SW 1271 (cell line): Measurements from ENCODE around the gene WDFY4.
A peak's percentile ranks its signal among the peaks of the same experiment; 100 is the strongest.

Source experiments
- DNase-seq, 2 experiments: peaks; one replicate each; lab custom pipeline; 2025; lab: John Stamatoyannopoulos, UW

The WDFY4 gene

DNA sequence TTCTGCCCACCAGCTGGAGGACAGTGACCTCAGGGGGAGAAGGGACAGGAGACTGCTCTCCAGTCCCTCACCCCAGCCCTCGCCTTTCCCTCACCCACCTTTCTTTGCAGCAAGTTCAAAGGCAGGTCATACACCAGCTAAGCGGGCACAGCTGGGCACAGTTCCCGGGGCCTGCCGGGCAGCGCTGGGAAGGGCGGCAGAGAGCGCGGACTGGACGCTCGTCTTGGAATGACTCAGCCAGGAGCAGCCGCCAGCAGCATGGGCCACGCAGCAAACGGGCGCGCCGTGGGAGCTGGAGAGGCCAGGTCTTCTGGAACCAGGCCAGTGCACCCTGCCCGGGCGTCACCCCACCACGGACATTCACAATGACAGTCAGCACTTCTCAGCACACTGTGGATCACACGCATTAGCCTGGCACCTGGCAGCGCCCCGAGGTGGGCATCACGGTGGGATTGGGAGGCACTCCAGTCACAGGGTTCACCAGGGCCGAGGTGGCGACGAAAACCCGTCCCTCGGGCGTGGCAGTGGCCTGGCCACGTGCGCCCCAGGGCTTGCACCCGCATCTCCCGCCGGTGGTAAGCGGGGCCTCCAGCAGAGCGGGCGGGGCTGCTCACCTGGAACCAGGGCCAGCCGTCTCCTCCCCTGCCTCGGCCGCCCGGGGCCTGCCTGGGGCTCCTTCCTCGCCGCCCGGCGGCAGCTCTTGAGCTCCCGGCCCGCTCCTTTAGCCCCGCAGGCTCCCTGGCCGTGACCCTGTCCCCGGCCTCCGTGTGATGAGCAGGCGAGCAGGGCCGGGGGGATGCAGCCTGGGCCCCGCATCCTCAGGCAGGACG is 29.0 kb upstream of the WDFY4 start:
- DNase-seq: peak; percentile 16 to 40

DNA sequence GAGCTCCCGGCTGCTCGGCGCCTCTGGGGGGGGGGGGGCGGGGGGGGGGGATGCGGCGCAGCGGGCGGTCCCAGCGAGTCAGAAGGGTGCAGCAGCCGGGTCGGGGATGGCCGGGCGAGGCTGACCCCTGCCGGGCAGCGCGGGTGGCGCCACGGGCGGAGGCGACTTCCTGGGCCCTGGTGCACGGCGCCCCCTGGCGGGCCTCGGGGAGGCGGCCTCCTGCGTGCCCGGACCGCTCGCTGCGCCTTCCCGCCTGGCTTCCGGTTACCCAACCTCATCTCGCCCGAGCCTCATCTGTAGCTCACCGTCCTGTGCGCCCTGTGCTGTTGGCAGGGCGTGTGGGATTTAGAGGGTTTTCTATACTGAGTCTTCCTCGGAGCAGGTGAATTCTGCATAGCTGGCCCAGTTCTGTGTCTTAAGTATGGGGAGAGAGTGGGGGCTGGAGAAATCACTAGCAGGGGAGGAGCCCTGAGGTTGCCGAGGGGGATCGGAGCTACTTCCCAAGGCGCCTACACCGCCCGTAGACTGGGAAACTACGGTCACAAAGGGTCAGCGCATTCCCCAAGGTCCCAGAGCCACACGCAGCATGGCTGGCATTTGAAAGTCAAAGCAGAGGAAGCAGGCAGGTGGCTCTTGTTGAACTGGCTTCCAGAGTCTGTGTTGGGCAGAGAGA is 28.3 kb upstream of the WDFY4 start:
- DNase-seq: peak; percentile 22 to 73

DNA sequence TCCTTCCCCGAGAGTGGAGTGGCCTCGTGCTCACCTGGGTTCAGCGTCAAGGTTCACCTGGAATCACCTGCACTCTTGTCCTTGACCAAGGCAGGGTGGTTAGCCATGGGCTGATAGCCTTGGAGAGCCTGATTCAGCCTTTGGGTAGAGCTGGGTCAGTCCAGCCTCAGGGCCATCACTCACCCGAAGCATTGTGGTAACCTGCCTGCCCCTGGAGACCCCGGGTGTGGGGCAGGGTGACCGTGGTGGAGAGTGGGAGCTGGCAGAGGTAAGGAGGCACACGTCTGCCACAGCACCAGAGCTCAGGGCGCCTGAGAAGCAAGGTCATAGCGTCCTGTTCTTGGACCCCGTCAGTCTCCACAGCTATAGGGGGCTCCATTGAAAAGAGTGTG is 27.8 kb upstream of the WDFY4 start:
- DNase-seq: no peak

DNA sequence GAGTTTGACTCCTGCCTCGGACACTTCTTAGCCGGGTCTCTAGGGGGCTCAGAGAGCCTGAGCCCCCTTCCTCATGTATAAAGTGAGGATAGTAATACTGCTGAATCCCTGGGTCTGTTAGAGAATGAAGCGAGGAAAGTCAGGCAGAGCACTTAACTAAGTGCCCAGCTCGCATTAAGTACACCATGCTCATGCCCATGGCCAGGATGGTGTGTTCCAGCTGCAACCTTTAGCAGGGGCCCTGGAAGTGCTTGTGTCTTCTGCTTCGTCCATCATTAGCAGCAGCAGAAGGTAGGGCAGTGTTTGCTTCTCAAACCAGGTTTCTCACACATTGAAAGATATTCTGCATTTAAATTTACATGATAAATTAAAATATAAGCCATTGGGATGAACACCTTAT is 27.3 kb upstream of the WDFY4 start:
- no peak for DNase-seq

DNA sequence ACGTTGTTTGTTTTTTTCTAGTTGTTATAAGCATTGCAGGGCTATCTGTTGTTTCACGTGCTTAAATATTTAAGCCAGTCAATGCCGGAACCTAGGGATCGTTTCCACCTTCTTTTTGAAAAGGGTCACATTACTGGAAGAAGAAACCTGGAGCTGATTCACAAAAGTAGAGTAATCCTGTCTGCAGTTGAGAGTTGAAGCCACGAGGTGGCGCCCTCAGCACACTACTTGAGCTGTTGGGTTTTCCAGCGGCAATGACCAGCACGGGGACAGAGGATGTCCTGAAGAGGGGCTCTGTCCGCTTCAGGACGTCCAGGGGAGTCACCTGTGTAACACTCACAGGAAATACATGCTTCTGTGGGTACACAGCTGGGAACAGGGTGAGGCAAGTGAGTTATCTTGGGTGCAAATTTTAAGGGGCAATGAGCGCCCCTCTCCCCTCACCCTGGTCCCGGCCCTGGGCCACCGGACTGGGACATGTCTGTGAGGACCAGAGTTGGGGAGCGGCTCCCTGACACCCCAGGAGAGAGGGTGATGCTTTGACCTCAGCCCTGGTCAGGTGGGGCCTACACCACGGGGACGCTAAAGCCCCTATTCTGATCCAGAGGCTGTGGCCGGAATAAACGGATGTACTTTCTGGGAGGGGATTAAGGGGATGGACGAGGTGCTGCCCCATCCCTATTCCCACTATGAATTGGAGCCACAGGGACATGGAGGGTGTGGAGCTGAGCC is 26.3 kb upstream of the WDFY4 start:
- DNase-seq: peak in 1 of 2 experiments; percentile 49

DNA sequence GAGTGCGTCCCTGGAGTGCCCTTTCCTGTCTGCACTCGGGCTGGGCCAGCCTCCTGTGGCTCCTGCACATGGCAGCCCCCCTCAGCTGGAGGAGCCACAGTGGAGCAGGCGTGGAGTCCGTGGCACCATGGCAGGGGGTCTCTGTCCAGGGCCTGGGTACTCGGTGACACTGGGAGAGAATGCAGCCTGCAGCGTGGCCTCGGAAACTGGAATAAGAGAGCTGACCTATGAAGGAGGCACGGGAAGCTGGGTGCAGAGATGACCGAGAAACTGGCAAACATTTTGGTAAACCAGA is 25.8 kb upstream of the WDFY4 start:
- no peak for DNase-seq

DNA sequence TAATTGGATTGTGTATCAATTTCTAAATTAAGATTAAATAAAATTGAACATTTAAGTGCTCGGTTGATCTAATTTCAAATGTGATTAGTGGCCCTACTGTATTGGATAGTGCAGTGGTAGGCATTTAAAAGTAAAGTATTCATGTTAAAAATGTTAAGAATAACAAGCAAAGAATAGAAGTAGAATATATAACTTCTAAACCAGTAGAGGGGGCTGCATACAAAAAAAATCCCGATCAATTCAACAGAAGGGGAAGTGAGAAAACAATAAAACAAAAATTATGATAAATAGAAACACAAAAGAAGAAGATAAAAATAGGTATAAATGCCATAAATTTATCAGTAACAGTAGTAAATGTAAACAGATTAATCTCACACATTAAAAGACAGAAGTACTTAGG is 24.9 kb upstream of the WDFY4 start:
- peak in 1 of 2 experiments; percentile 25 for DNase-seq

DNA sequence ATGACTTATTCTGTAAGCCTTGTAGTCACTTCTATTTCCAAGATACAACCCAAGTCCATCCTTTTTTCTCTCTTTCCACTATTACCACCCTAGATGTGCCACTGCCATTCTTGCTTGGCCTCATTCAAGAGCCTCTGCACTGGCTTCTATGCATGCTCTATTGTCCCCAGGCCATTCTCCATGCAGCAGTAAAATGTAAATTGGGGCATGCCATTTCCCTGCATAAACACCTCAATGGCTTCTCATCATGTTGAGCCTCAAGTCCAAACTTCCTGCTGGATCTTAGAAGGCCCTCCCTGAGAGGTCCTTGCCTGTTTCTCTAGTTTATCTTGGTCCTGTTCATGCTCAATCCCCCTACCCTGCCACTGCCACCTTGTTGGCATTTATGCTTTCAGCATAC is 23.2 kb upstream of the WDFY4 start:
- DNase-seq: no peak

DNA sequence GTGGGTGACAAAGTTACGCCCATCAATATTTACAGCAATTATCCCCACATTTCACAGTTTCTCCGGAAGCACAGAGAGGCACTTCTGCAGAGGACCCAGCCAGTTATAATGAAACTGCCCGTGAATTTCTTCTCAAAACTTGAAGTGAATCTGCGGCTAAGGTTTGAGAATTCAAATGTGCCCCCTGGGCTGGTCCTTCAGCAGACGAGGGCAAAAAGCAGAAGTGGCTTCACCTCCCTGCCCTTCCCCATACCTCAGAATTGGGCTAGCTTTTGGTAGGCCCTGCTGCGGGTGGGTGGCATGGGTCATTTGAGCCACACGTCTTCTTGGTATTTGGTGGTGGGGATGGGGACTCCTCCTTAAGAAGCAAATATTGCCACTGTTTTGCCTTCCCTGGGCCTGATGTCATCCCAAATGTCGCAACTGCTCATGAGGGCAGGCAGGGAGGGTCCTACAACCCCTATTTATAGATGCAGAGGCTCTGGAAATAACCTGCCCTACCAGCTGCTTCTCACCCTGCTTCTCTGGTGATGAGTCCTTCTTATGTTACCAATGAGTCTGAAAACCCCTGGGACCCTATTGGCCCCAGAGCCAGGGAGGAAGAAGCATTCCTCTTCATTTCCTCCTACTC is 16.6 kb upstream of the WDFY4 start:
- no peak for DNase-seq

DNA sequence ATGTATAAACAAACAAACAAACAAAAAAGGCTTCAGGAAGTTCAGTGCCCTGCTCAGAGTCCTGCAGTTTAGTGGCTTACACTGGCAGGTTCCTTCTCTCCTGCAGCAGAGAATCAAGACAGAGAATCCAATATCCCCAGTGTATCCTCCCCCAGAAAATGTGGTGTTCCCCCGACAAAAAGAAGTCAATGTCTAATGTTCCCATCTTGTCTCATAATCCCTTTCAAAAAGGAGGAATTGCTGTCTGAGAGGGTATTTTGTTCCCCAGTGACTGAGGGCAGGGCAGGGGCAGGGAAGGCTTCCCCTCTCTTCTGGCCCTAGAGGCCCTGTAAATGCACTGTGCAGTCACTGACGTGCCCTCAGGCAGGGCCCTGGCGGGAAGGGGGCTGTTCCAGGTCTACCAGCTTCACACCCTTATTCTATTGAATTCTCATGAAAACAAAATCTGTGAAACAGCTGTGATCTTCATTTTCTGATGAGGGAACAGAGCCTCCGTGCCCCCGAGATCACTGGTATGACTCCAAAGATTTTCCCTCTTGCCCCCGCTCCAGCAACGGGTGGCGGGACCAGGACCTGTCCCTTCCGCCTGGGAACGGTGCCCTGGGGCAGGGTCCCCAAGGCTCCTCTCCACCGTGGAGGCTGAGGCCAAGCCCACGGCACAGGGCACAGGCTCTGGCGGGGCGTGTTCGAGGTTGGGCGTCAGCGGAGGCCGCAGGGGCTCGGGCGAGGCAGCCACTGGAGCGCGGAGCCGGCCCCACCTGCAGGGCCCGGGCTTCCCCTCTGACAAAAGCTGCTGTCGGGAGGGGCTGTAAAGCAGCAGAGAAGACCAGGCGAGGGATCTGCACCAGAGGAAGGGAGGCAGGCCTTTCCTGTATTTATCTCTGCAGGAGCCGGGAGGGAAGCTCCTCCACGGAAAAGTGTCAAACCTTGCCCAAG is 13.4 kb upstream of the WDFY4 start:
- DNase-seq: no peak

DNA sequence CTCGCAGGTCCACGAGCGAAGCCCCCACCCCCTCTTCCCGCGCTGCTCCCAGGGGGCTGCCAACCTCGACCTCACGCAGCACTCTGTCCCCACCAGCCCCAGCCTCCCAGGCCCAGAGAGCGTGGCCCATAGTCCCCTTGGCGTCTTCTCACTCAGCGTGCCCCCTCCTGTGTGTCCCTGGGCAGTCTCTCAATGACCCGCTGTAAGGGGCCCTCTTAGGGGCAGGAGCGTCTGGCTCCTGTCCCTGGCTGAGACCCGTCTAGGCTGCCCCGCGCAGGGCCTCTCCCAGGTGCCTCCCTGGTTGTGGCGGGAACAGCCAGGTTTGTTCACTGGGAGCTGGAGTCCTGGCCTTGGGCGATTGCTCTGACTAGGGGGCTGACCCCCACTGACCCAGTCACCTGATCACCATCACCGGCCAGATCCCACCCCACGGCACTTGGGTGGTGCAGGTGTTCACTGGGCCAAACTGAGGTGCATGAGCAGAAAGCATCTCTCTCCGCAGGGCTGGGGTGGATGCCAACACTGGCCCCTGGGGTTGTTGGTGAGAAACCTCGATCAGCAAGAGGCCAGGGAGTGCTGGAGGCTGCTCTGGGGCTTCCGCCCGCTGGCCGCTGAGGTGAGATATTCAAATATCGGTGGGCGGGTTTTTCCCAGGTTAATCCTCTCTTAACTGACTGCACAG is 12.6 kb upstream of the WDFY4 start:
- no peak for DNase-seq

DNA sequence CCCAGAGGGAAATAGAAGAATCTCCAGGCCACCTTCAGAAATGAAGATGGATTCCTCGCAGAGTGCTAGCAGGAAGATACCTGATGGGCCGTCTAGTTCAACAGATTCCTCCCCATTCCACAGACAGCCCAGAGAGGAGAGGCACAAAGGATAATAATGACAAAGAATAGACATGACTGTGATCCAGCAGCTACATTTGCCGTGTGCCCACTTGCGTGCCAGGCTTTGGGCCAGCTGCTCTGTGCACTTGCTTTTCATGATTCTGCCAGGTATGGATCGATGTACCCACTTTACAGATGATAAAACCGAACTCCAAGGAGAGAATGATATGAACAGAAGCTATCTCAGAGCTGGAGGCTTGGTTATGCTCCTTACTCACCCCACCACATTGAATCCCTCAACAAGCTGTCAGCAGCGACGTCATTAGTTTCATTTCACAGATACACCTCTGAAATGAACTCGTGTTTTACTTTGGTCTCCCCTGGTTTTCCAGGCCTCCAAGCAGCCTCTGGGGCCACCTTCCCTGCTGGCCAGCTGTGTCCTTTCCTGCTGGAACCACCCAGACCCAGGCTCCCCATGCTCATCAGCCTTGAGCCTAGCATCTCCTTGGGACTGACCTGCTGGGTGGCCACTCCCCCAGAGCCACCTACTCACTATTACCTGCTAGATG is 11.9 kb upstream of the WDFY4 start:
- no peak for DNase-seq

DNA sequence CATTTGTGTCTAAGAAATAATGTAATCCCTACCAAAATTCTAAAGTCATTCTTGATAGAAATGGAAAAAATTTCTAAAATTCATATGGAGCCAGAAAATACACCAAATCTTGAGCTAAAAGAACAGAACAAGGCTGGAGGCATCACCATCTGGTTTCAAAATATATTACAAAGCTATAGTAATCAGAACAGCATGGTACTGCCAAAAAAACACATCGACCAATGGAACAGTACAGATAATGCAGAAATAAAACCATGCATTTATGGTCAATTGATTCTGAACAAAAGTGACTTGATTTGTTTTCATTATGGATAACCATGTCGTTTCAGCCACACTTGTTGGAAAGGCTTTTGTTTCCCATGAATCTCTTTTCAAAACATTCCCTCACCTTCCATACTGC is 7.0 kb upstream of the WDFY4 start:
- no peak for DNase-seq

DNA sequence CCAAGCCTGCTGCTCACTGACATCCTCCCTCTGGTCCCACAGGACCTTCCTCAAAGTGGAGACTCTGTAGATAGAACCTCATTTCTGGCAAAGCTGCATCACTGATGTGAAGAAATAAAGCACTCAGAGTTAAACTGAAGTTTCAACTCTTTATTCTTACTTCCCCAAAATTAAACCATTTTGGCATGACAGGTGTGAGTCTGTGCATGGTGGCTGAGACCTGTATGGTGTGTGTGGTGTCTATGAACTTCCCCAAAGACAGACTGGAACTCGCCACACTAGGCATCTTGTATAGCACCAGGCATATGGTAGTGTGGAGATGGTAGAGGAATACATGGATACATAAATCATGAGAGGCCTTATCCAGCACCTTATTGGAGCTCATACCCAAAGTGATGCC is 6.6 kb upstream of the WDFY4 start:
- DNase-seq: no peak

DNA sequence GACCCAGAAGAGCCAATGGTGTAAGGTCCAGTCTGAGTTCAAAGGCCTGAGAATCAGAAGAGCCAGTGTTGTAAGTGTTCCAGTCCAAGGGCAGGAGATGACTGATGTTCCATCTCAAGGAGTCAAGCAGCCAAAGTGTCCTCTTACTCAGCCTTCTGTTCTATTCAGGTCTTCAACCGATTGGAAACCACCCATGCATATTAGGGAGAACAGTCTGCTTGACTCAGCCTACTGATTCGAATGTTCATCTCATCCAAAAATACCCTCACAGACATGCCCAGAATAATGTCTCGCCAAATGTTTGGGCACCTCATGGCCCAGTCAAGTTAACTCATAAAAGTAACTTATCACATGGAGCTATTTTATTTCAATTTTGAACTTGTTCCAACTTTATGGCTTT is 2.9 kb upstream of the WDFY4 start:
- no peak for DNase-seq

DNA sequence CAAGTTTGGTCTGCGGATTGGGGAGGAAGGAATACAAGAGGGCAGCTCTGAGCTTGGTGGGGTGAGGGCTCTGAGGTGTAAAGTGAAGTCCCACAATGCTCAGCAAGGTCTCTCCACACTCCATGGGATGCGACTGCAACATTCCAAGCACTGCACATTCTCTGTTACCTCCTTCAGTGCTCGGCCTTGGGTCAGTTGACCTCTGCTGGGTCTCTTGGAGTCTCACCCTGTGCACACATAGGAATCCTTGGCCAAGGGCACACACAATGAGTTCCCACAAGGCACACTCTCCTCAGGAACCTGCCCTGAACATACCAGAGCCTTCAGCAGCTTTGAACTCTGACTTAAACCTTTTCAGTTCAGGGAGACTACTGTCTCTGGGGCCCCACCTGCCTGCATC is 2.4 kb upstream of the WDFY4 start:
- no peak for DNase-seq

DNA sequence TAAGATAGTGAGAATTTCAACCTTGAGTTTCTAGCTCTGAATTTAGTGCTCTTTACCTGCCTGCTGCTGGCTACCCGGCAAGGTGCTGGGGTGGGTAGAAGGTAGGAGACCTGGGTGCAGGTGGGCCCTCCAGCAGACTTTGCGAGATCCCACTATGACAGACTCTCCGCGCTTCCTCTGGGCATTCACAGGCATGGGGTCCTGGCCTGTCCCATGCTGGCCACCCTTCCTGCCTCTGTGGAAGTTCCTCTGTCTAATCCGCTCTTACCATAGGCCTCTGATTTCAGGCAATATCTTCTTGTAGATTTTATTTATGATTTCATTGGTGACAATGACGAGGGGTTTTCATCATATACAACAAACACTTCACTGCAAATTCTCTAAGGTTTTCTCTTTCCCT is 1.2 kb upstream of the WDFY4 start:
- no peak for DNase-seq

DNA sequence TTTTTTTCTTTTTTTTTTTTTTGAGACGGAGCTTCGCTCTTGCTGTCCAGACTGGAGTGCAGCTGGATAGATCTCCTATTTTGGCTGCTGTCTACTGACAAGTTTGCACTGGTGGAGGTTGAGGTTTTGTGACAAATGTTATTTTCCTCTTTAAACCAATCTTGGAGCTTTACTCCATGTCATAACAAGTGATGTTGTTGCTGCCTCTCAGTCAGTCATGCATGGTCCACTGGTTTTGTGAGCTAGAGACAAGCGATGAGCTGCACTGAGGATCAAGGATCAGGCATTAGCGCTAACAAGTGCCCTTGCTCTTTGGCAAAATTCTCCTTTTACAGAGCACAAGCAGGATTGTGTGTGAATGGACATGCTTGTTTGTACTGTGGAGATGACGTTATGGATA is 805 bp upstream of the WDFY4 start:
- no peak for DNase-seq

DNA sequence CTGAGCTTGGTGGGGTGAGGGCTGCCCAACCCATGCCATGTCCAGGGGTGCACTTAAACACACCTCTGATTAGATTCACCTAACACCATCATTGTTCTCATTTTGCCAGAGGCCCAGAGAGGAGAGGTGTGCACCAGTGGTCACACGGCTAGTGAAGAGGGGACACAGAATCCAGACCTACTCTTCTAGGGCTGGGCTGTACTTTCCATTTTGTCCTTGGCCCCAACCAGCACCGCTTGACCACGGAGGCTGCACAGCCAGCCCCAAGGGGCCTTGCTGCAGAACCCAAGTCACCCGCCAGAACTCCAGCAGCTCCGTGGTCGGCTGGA is 246 bp upstream of the WDFY4 start:
- no peak for DNase-seq

DNA sequence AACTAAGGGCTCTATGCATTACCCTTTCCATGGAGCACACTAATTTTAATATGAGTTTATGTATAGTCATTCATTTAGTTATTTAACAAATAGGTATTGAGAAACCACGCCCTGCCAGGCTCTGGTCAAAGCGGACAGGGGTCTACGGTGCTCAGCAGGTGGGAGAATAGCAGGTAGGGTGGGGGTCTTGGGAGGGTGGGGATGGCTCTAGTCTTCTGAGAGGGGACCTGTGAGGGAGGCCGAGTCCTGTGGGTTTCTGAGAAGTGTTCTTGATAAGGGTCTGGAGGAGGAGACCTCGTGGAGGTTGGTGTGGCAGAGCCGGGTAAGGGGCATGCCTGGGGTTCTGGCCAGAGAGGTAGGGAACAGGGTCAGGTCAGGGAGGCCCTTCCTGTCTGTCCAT is 1.1 kb downstream of the WDFY4 start:
- no peak for DNase-seq
